ENCODE measurements around the gene SLC25A18. TPM values are rescaled to one million over a fixed set of nuclear protein-coding genes. Genes with fewer than 3 reads are reported as not detected.

The SLC25A18 gene
- total and polyA plus RNA-seq, 4 donors, result 18.8 to 84.7 (median 69.8) TPM

DNA sequence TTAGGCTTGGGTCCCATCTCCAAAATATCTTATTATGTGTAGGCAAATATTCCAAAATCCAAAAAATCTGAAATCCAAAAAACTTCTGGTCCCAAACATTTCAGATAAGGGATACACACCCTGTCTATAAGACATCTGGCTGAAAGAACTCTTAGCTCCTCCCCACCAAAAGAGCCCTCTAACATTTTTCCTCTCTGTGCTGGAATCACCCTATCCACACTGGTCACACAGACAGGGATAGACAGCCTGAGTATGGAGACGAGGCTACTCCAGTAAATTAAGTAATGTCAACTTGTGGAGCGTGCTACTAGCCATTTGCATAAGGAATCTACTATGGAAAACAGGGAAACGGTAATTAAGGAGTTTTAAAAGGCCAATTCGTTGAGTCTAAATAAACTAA is 40.4 kb downstream of the SLC25A18 start:
- Histone ChIP-seq H3K9me3 (ENCODE audit: control insufficient read depth in 4 of 4, low read length in 3 of 4) (no peaks in the 10 kb centered on the region), H3K27ac (ENCODE audit: low read depth in 1 of 2, low read length in 2 of 2) (no peak overlapping the region)

More for the DNA sequence above, 40.4 kb downstream of the SLC25A18 start:
- H3K4me1 ChIP-seq (ENCODE audit: control insufficient read depth in 4 of 4, insufficient read depth in 4 of 4, low read length in 3 of 4), result no peaks in the 10 kb centered on the region
- H3K4me3 ChIP-seq (ENCODE audit: low read depth in 1 of 3, low read length in 3 of 3), result no peak overlapping the region
- H3K36me3 ChIP-seq (ENCODE audit: control insufficient read depth in 4 of 4, insufficient read depth in 3 of 4, low read depth in 1 of 4, low read length in 3 of 4), result peaks cover 0 to 24% (median 18%) of the 10 kb centered on the region in 4 donors
- whole genome bisulfite sequencing, result 92% methylated on average over 4 of the region's 4 CpGs
- TF ChIP-seq HNF4G (IDR thresholded peaks at IDR 0.05) (no peak), YY1 (IDR thresholded peaks at IDR 0.05) (no peak), ZBTB33 (IDR thresholded peaks at IDR 0.05) (no peak), HNF4A (conservative IDR thresholded peaks at IDR 0.05) (no peak), SP1 (IDR thresholded peaks at IDR 0.05) (no peak), GABPA (IDR thresholded peaks at IDR 0.05 in 1 of 2, conservative IDR thresholded peaks at IDR 0.05 in 1 of 2) (no peak), FOXA2 (IDR thresholded peaks at IDR 0.05) (no peak), FOXA1 (IDR thresholded peaks at IDR 0.05) (no peak), TAF1 (conservative IDR thresholded peaks at IDR 0.05) (no peak), RXRA (IDR thresholded peaks at IDR 0.05) (no peak), MAX (IDR thresholded peaks at IDR 0.05) (no peak), NR2F2 (IDR thresholded peaks at IDR 0.05) (no peak), JUND (IDR thresholded peaks at IDR 0.05) (no peak), REST (IDR thresholded peaks at IDR 0.05) (no peak), EGR1 (IDR thresholded peaks at IDR 0.05; ENCODE audit: low read depth in 2 of 2) (no peak), RAD21 (IDR thresholded peaks at IDR 0.05) (no peak)
- TF ChIP-seq, protein P1, sequence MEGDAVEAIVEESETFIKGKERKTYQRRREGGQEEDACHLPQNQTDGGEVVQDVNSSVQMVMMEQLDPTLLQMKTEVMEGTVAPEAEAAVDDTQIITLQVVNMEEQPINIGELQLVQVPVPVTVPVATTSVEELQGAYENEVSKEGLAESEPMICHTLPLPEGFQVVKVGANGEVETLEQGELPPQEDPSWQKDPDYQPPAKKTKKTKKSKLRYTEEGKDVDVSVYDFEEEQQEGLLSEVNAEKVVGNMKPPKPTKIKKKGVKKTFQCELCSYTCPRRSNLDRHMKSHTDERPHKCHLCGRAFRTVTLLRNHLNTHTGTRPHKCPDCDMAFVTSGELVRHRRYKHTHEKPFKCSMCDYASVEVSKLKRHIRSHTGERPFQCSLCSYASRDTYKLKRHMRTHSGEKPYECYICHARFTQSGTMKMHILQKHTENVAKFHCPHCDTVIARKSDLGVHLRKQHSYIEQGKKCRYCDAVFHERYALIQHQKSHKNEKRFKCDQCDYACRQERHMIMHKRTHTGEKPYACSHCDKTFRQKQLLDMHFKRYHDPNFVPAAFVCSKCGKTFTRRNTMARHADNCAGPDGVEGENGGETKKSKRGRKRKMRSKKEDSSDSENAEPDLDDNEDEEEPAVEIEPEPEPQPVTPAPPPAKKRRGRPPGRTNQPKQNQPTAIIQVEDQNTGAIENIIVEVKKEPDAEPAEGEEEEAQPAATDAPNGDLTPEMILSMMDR (IDR thresholded peaks at IDR 0.05; ENCODE audit: low read depth, low read length, missing input control), result no peak
- TF ChIP-seq, protein P2, sequence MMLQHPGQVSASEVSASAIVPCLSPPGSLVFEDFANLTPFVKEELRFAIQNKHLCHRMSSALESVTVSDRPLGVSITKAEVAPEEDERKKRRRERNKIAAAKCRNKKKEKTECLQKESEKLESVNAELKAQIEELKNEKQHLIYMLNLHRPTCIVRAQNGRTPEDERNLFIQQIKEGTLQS (IDR thresholded peaks at IDR 0.05), result no peak
- no peak overlapping the region for H3K9ac ChIP-seq (ENCODE audit: low read depth in 1 of 2, low read length in 2 of 2)
- no peaks in the 10 kb centered on the region for H3K27me3 ChIP-seq (ENCODE audit: control insufficient read depth in 4 of 4, insufficient read depth in 4 of 4, low read length in 3 of 4)
- no peak for DNase-seq (ENCODE audit: low spot score)
